KBM-7 (cell line): Measurements from ENCODE around the gene CSN2.

Source experiments
- DNase-seq: peaks from one replicate; pipeline ENCODE4 v3.0.0-alpha.2; 2015
- in situ Hi-C: fragments of 300-500 bp; cut with MboI; formaldehyde crosslinking; loops from 2 replicates; pipeline ENCODE4 v1.14.3; 2020; ENCODE audit warnings: low sequenced_read_pairs, low pct_unique_long_range_greater_than_20kb, mixed read lengths

Gene CSN2

GRCh38 chr4:69910016-69910782, 55.3 kb downstream of the CSN2 start:
- in situ Hi-C loops, result no loop called here
- no peak for DNase-seq

GRCh38 chr4:69909195-69909594, 56.3 kb downstream of the CSN2 start:
- no peak for DNase-seq
- in situ Hi-C loops, result no loop called here

- in situ Hi-C loops, result no loop called here
- no peak for DNase-seq
Observed at GRCh38 chr4:69907151-69907550, 58.4 kb downstream of the CSN2 start.
